Measurements from ENCODE around the gene WNT9A. TPM values are rescaled to one million over a fixed set of nuclear protein-coding genes. Genes with fewer than 3 reads are reported as not detected.

Gene WNT9A
- total and polyA plus RNA-seq, 2 of the 4 experiments (the other 2 are of a cell fraction), result 0.18 to 0.36 TPM

DNA sequence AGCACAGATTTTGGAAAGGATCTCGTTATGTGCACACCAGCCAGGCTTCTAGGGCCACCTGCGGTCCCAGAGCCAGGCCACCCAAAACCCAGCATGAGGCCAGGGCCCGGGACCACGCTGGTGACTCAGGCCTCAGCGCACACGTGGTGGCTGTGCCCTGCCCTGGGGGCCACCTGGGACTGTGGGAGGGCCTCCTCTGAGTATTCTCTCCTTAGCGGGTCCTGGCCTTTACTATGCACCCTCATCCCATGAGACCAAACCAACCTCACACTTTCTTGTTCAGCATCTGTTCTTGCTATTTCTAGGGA lies 9.9 kb downstream of the WNT9A start:
- H3K79me1 ChIP-seq (ENCODE audit: low read depth in 1 of 2, low read length in 2 of 2), result no peaks in the 10 kb centered on the region
- H4K8ac ChIP-seq (ENCODE audit: low read depth in 2 of 2, low read length in 2 of 2), result no peak overlapping the region
- H2BK15ac ChIP-seq (ENCODE audit: low read depth, low read length), result no peak overlapping the region
- H3K4me3 ChIP-seq (ENCODE audit: insufficient read depth, low read depth, low read length), result no peak overlapping the region
- no peak for ATAC-seq (ENCODE audit: low read depth)
- in situ Hi-C loops (cut with MboI; ENCODE audit: low sequenced_read_pairs), result loop anchor here (25.0 kb wide), 1 partner anchor 450 kb away; no protein-coding TSS in a partner anchor
- no peak overlapping the region for H4K5ac ChIP-seq (ENCODE audit: low read depth, low read length)
- no peaks in the 10 kb centered on the region for H3K9me1 ChIP-seq (ENCODE audit: insufficient read depth, low read length)
- no peak overlapping the region for H3K23ac ChIP-seq (ENCODE audit: low read depth, low read length)
- H3K14ac ChIP-seq (replicated peaks; ENCODE audit: low read depth, low read length), result no peak overlapping the region
- H3K4ac ChIP-seq (ENCODE audit: low read depth, low read length), result no peak overlapping the region
- H3K56ac ChIP-seq (ENCODE audit: extremely low read depth, insufficient read depth, low read length), result no peak overlapping the region
- no peaks in the 10 kb centered on the region for H3K4me1 ChIP-seq (ENCODE audit: control insufficient read depth, insufficient read depth, low read length)
- no peak overlapping the region for H3K27ac ChIP-seq (ENCODE audit: insufficient read depth, low read length)
- DNase-seq, result no peak
- ChIA-PET CTCF (no interaction called here), POLR2A (ENCODE audit: unreplicated experiment) (no interaction called here)
- WGBS, 2 experiments (ENCODE audit: extremely low coverage in 2 of 2, insufficient read length in 1 of 2), result 69% methylated on average over 2 of the region's 7 CpGs; no CpG with 5 or more reads in 1 of the 2 experiments
- dilution Hi-C loops (cut with HindIII; ENCODE audit: low sequenced_read_pairs, unreplicated experiment), result no loop called here
- no peak for TF ChIP-seq MXI1 (IDR thresholded peaks at IDR 0.05; ENCODE audit: borderline replicate concordance, low read depth, low read length)
- no peak for TF ChIP-seq FOS (IDR thresholded peaks at IDR 0.05; ENCODE audit: low read depth, low read length)
- TF ChIP-seq SMC3 (IDR thresholded peaks at IDR 0.05; ENCODE audit: low read depth, low read length), result no peak
- TF ChIP-seq RAD21 (IDR thresholded peaks at IDR 0.05; ENCODE audit: low read length), result no peak
- TF ChIP-seq RCOR1 (IDR thresholded peaks at IDR 0.05; ENCODE audit: insufficient replicate concordance, low read length), result no peak
- TF ChIP-seq, protein P1, sequence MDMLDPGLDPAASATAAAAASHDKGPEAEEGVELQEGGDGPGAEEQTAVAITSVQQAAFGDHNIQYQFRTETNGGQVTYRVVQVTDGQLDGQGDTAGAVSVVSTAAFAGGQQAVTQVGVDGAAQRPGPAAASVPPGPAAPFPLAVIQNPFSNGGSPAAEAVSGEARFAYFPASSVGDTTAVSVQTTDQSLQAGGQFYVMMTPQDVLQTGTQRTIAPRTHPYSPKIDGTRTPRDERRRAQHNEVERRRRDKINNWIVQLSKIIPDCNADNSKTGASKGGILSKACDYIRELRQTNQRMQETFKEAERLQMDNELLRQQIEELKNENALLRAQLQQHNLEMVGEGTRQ (IDR thresholded peaks at IDR 0.05; ENCODE audit: low read depth, low read length), result no peak
- TF ChIP-seq RFX5 (IDR thresholded peaks at IDR 0.05; ENCODE audit: low read depth, low read length), result no peak
- TF ChIP-seq, protein P2, sequence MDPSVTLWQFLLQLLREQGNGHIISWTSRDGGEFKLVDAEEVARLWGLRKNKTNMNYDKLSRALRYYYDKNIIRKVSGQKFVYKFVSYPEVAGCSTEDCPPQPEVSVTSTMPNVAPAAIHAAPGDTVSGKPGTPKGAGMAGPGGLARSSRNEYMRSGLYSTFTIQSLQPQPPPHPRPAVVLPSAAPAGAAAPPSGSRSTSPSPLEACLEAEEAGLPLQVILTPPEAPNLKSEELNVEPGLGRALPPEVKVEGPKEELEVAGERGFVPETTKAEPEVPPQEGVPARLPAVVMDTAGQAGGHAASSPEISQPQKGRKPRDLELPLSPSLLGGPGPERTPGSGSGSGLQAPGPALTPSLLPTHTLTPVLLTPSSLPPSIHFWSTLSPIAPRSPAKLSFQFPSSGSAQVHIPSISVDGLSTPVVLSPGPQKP (IDR thresholded peaks at IDR 0.05; ENCODE audit: borderline replicate concordance, low read depth, low read length), result no peak
- TF ChIP-seq MAFK (IDR thresholded peaks at IDR 0.05; ENCODE audit: low read depth, low read length), result no peak
- no peak for TF ChIP-seq BHLHE40 (IDR thresholded peaks at IDR 0.05; ENCODE audit: low read depth, low read length)
- no peak for TF ChIP-seq NFE2L2 (IDR thresholded peaks at IDR 0.05; ENCODE audit: low read depth, low read length)
- TF ChIP-seq MAZ (IDR thresholded peaks at IDR 0.05; ENCODE audit: borderline replicate concordance, low read depth, low read length), result no peak
- no peak overlapping the region for H3K4me2 ChIP-seq (ENCODE audit: low read depth, low read length)
- H2BK20ac ChIP-seq (ENCODE audit: low read depth, low read length), result no peak overlapping the region
- no peak overlapping the region for H2AK5ac ChIP-seq (ENCODE audit: low read depth, low read length)
- no peak overlapping the region for H2AK9ac ChIP-seq (replicated peaks; ENCODE audit: low read depth, low read length, poor library complexity)
- intact Hi-C loops (cut with micrococcal nuclease), result no loop called here
- H2AFZ ChIP-seq (replicated peaks; ENCODE audit: low read length, poor library complexity), result no peak overlapping the region
- no peaks in the 10 kb centered on the region for H3K36me3 ChIP-seq (ENCODE audit: control insufficient read depth, insufficient read depth, low read length)
- no peak overlapping the region for H2BK5ac ChIP-seq (ENCODE audit: low read depth, low read length, poor library complexity, severe bottlenecking)
- no peak overlapping the region for H2BK120ac ChIP-seq (ENCODE audit: low read depth, low read length)
- no TSS peak for BruUV-seq (replicated peaks)
- H3K9ac ChIP-seq (ENCODE audit: low read depth, low read length), result no peak overlapping the region
- H3K27me3 ChIP-seq (ENCODE audit: control insufficient read depth, insufficient read depth, low read length), result no peaks in the 10 kb centered on the region; the same call in 1 of the 2 replicates
- H3K18ac ChIP-seq (ENCODE audit: low read depth, low read length), result no peak overlapping the region
- H3K9me3 ChIP-seq (ENCODE audit: control insufficient read depth, insufficient read depth, low read length), result peaks cover 20% of the 10 kb centered on the region; the same call in 1 of the 2 replicates
- H4K91ac ChIP-seq (ENCODE audit: insufficient read depth, low read depth, low read length), result no peak overlapping the region
- H4K20me1 ChIP-seq (ENCODE audit: insufficient read depth, low read length), result no peaks in the 10 kb centered on the region
